Measurements from ENCODE around the gene MYH10.

DNA sequence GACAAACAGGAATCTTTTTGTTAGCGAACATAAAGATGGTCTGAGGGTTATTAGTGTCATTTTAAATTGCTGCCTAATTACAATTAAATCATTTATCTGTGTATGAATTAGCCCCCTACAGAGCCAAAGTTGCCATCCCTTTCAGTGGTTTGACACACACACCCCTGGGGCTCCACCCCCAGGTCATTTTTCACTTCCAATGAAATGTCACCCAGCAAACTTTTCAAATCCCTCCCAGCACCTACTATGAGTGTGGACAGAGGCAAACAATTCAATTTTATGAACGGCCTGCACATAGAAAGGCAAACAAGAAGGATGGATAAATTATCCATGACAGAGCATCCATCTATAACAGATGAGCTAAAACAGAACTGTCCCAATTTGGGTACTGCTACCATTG lies 2.4 kb downstream of the MYH10 start:
- TF ChIP-seq EZH2 (IDR thresholded peaks at IDR 0.05; ENCODE audit: insufficient read depth, poor library complexity, severe bottlenecking) (no peak), EZH2phosphoT487 (IDR thresholded peaks at IDR 0.05; ENCODE audit: insufficient read depth, low read depth) (no peak)
